Natural killer cell (primary cell): Measurements from ENCODE around the gene ABCF2. TPM values are rescaled to one million over a fixed set of nuclear protein-coding genes. Genes with fewer than 3 reads are reported as not detected.

Experiments used
- ATAC-seq, 3 donors: fragments of 150-1000 bp in 2 of 3; fragments of 200-7000 bp in 1 of 3; cut with Tn5 transposase; 1 replicate in 1 of 3; 2 replicates in 2 of 3; pipeline ENCODE4 v1.10.0; 2021; ENCODE audit warnings: mild to moderate bottlenecking in 2 of 3, moderate library complexity in 2 of 3
- DNase-seq, 2 donors: peaks; one replicate each; pipeline versions ENCODE4 v3.0.0 to v3.0.0-alpha.2; 2013 to 2021; ENCODE audit warnings: mixed read lengths in 1 of 2
- H3K27ac ChIP-seq: one replicate; pipeline ENCODE4 v1.5.1; 2013; ENCODE audit warnings: mild to moderate bottlenecking, low read length
- H3K27me3 ChIP-seq: one replicate; pipeline ENCODE4 v1.6.1; 2013; ENCODE audit warnings: low read length; ENCODE audit not compliant: control insufficient read depth, insufficient read depth
- H3K36me3 ChIP-seq: one replicate; pipeline ENCODE4 v1.6.1; 2013; ENCODE audit warnings: low read length; ENCODE audit not compliant: control insufficient read depth, insufficient read depth
- H3K4me1 ChIP-seq: one replicate; pipeline ENCODE4 v1.6.1; 2013; ENCODE audit warnings: low read length; ENCODE audit not compliant: control insufficient read depth, insufficient read depth
- H3K4me3 ChIP-seq: one replicate; pipeline ENCODE4 v1.5.1; 2013; ENCODE audit warnings: low read length
- H3K9me3 ChIP-seq: one replicate; pipeline ENCODE4 v1.6.1; 2013; ENCODE audit warnings: low read length; ENCODE audit not compliant: control insufficient read depth, insufficient read depth
- H3K27ac Mint-ChIP-seq, 2 donors: one replicate each; pipeline ENCODE4 v1.8.0; 2022; ENCODE audit warnings: mild to moderate bottlenecking in 2 of 2, mixed read lengths in 2 of 2, moderate library complexity in 1 of 2
- H3K27me3 Mint-ChIP-seq, 2 donors: one replicate each; pipeline ENCODE4 v1.8.0; 2022; ENCODE audit warnings: low read depth in 2 of 2, mixed read lengths in 2 of 2
- H3K36me3 Mint-ChIP-seq: one replicate; pipeline ENCODE4 v1.8.0; 2022; ENCODE audit warnings: mixed read lengths
- H3K4me1 Mint-ChIP-seq, 2 donors: one replicate each; pipeline ENCODE4 v1.8.0; 2022; ENCODE audit warnings: mixed read lengths in 2 of 2
- H3K4me3 Mint-ChIP-seq: one replicate; pipeline ENCODE4 v1.8.0; 2022; ENCODE audit warnings: mild to moderate bottlenecking, moderate library complexity, mixed read lengths
- H3K9me3 Mint-ChIP-seq, 2 donors: one replicate each; pipeline ENCODE4 v1.8.0; 2022; ENCODE audit warnings: mixed read lengths in 2 of 2
- CTCF ChIP-seq: fragments of 200-600 bp; IDR thresholded peaks from one replicate; pipeline ENCODE4 v1.8.0; 2022; ENCODE audit warnings: antibody characterized with exemption
- WGBS: methylation state at CpG from one replicate; pipeline ENCODE4 v1.1.7; 2013; ENCODE audit warnings: missing lambda C conversion rate; ENCODE audit not compliant: insufficient coverage; 5-methylcytosine and 5-hydroxymethylcytosine counted together
- intact Hi-C: fragments of 100-400 bp; cut with micrococcal nuclease; formaldehyde crosslinking; loops from one replicate; pipeline ENCODE4 v1.14.2; 2022
- total RNA-seq, 4 donors: library from RNA; stranded (reverse); fragments of 120-200 nt in 1 of 4; gene quantifications; one replicate each; pipeline versions ENCODE4 v1.2.3 to v1.2.4, GENCODE V29; 2013 to 2022

Gene ABCF2
- total RNA-seq, 3 donors from 2014 or later (not counting 1 experiment from before 2014, with no cell fraction given): 12.1 to 26.1 (median 17.6) TPM

GRCh38 chr7:151251689-151252560 is 24.9 kb upstream of the ABCF2 start:
- TF ChIP-seq CTCF: no peak
- intact Hi-C loops: no loop called here
- ATAC-seq: peak in 2 of 3 donors; percentile 41 to 47
- Histone ChIP-seq H3K36me3 (no peaks in the 10 kb centered on the region), H3K27me3 (peaks cover 28% of the 10 kb centered on the region), H3K27ac (no peak overlapping the region), H3K4me1 (peaks cover 35% of the 10 kb centered on the region), H3K4me3 (peak overlapping the region; percentile 2), H3K9me3 (no peaks in the 10 kb centered on the region)
- Mint-ChIP-seq H3K27me3 (peaks cover 51 to 64% of the 10 kb centered on the region in 2 donors), H3K4me3 (peak overlapping the region; percentile 84), H3K9me3 (no peaks in the 10 kb centered on the region), H3K4me1 (peaks cover 18 to 43% of the 10 kb centered on the region in 2 donors), H3K27ac (no peak overlapping the region), H3K36me3 (no peaks in the 10 kb centered on the region)
- WGBS: 5% methylated on average over 75 of the region's 79 CpGs
- DNase-seq: peak in 1 of 2 donors; percentile 64

GRCh38 chr7:151251328-151251688 is 24.3 kb upstream of the ABCF2 start:
- 18% methylated on average over 19 of the region's 19 CpGs for WGBS
- Mint-ChIP-seq H3K4me3 (peak overlapping the region; percentile 81), H3K27ac (no peak overlapping the region), H3K4me1 (peaks cover 18 to 44% of the 10 kb centered on the region in 2 donors), H3K9me3 (no peaks in the 10 kb centered on the region), H3K27me3 (peaks cover 45 to 66% of the 10 kb centered on the region in 2 donors), H3K36me3 (no peaks in the 10 kb centered on the region)
- TF ChIP-seq CTCF: no peak
- Histone ChIP-seq H3K27me3 (peaks cover 30% of the 10 kb centered on the region), H3K4me1 (peaks cover 35% of the 10 kb centered on the region), H3K36me3 (no peaks in the 10 kb centered on the region), H3K9me3 (no peaks in the 10 kb centered on the region), H3K4me3 (no peak overlapping the region), H3K27ac (no peak overlapping the region)
- intact Hi-C loops: no loop called here
- peak in 1 of 2 donors; percentile 39 for DNase-seq
- ATAC-seq: peak in 1 of 3 donors; percentile 1

GRCh38 chr7:151250181-151251132 is 23.5 kb upstream of the ABCF2 start:
- Histone ChIP-seq H3K36me3 (no peaks in the 10 kb centered on the region), H3K4me1 (peaks cover 39% of the 10 kb centered on the region), H3K4me3 (no peak overlapping the region), H3K9me3 (no peaks in the 10 kb centered on the region), H3K27ac (no peak overlapping the region), H3K27me3 (peaks cover 35% of the 10 kb centered on the region)
- TF ChIP-seq CTCF: no peak
- Mint-ChIP-seq H3K36me3 (no peaks in the 10 kb centered on the region), H3K27ac (no peak overlapping the region), H3K4me3 (peak overlapping the region; percentile 81), H3K27me3 (peaks cover 39 to 69% of the 10 kb centered on the region in 2 donors), H3K9me3 (no peaks in the 10 kb centered on the region), H3K4me1 (peaks cover 18 to 49% of the 10 kb centered on the region in 2 donors)
- no peak for DNase-seq
- ATAC-seq: no peak
- intact Hi-C loops: no loop called here
- 72% methylated on average over 7 of the region's 7 CpGs for WGBS
